GM10248 (cell line): ENCODE measurements around the gene GTPBP1.

Experiments
- CTCF ChIA-PET: fragments of 300-600 bp; sonication (Branson Sonifier 250); formaldehyde crosslinking; extraction: SDS; loops from one replicate; lab custom pipeline; 2021; ENCODE audit warnings: antibody characterized with exemption; lab: Yijun Ruan, JAX
- POLR2A ChIA-PET: fragments of 350-650 bp; sonication (Branson Sonifier 250); formaldehyde crosslinking; extraction: SDS; loops from one replicate; lab custom pipeline; 2020; ENCODE audit warnings: antibody characterized with exemption; lab: Yijun Ruan, JAX
- DNase-seq: peaks from one replicate; pipeline ENCODE4 v3.0.0; 2012; ENCODE audit errors: extremely low spot score
- CTCF ChIP-seq: IDR thresholded peaks from 2 replicates; pipeline ENCODE4 v1.5.1; 2012; ENCODE audit warnings: mild to moderate bottlenecking, low read depth; ENCODE audit errors: extremely low read depth, missing control alignments, control extremely low read depth

Gene GTPBP1

GRCh38 chr22:38707346-38707745, 1.6 kb downstream of the GTPBP1 start:
- no peak for DNase-seq
- ChIA-PET CTCF (interaction anchor here (1.0 to 3.1 kb wide), 6 partner anchors 9 to 26 kb away, joined by 3 to 14 read pairs (median 7); partner anchors contain the start of gene TOMM22), POLR2A (interaction anchor here (0.7 kb wide), 1 partner anchor 9 kb away, joined by 3 read pairs; no protein-coding TSS in a partner anchor)
- TF ChIP-seq CTCF, result no peak

DNA sequence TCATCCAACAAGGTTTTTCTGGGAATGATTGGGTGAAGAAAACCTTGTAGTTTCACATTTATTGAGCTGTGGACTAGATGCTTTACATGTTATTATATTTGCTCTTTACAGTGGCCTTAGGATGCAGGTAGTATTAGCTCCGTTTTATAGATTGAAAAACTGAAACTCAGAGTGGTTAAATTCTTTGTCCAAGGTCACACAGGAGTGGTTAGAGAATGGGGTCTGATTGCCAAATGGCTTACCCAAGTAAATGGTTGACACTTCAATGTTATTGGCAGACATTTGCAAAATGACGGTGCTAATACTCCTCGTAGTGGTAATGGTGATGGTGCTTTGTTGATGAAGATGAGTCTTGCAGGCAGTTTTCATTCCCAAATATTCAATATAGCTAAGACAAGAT, 2.2 kb downstream of the GTPBP1 start:
- no peak for TF ChIP-seq CTCF
- POLR2A ChIA-PET, result interaction anchor here (0.7 kb wide), 1 partner anchor 8 kb away, joined by 3 read pairs; no protein-coding TSS in a partner anchor
- CTCF ChIA-PET, result interaction anchor here (0.7 to 1.9 kb wide), 3 partner anchors 8 to 26 kb away, joined by 3 to 9 read pairs (median 5); partner anchors contain the start of gene TOMM22
- no peak for DNase-seq

GRCh38 chr22:38709306-38709705, 3.6 kb downstream of the GTPBP1 start:
- POLR2A ChIA-PET, result interaction anchor here (0.6 kb wide), 1 partner anchor 519 kb away, joined by 4 read pairs; no protein-coding TSS in a partner anchor
- CTCF ChIA-PET, result interaction anchor here (1.3 to 1.4 kb wide), 3 partner anchors 16 to 60 kb away, joined by 4 to 6 read pairs (median 5); partner anchors contain the start of gene TOMM22
- TF ChIP-seq CTCF, result no peak
- no peak for DNase-seq

DNA sequence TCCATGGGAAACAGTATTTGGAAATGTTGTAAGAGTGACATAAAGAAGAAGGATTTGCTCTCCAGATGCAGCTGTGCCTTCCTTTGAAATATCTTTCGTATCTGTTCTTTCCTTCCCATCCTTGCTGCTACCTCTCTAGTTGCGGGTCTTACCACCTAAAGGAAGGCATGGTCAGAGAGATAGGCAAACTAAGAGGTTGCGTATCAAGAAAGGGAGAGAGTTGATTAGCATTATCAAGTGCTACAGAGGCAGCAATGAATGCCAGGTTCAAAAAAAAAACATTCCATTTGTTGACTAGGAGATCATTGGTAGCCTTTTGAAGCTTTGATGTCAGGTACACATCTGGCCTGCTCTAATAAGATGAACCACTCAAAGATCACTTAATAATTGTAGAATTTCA, 4.6 kb downstream of the GTPBP1 start:
- ChIA-PET CTCF (interaction anchor here (1.4 kb wide), 2 partner anchors 29 to 58 kb away, joined by 4 to 6 read pairs; partner anchors contain the start of gene TOMM22), POLR2A (no interaction called here)
- DNase-seq, result no peak
- TF ChIP-seq CTCF, result no peak

GRCh38 chr22:38710866-38711265, 5.1 kb downstream of the GTPBP1 start:
- ChIA-PET CTCF (interaction anchor here (1.4 kb wide), 1 partner anchor 58 kb away, joined by 4 read pairs; no protein-coding TSS in a partner anchor), POLR2A (no interaction called here)
- no peak for DNase-seq
- no peak for TF ChIP-seq CTCF

GRCh38 chr22:38712486-38713207, 6.9 kb downstream of the GTPBP1 start:
- ChIA-PET CTCF (interaction anchor here (1.4 to 4.9 kb wide), 3 partner anchors 12 to 21 kb away, joined by 5 to 18 read pairs (median 8); no protein-coding TSS in a partner anchor), POLR2A (no interaction called here)
- no peak for TF ChIP-seq CTCF
- no peak for DNase-seq
